LNCaP clone FGC (cell line): Measurements from ENCODE around the gene PLXNA3.
A peak's percentile ranks its signal among the peaks of the same experiment; 100 is the strongest.

ENCODE experiments used
- DNase-seq: peaks from one replicate; pipeline ENCODE4 v3.0.0-alpha.2; 2011; ENCODE audit warnings: low read depth
- H3K4me3 ChIP-seq: 2 replicates; pipeline ENCODE4 v1.5.1; 2011; ENCODE audit warnings: mild to moderate bottlenecking, low read depth, low read length, control low read depth
- CTCF ChIP-seq: IDR thresholded peaks from 2 replicates; pipeline ENCODE4 v1.5.1; 2012; ENCODE audit warnings: mild to moderate bottlenecking; ENCODE audit not compliant: control insufficient read depth, insufficient read depth; ENCODE audit errors: extremely low read depth

The PLXNA3 gene

GRCh38 chrX:154435171-154435733 is 22.8 kb upstream of the PLXNA3 start:
- no peak for DNase-seq
- H3K4me3 ChIP-seq: no peak overlapping the region
- no peak for TF ChIP-seq CTCF

DNA sequence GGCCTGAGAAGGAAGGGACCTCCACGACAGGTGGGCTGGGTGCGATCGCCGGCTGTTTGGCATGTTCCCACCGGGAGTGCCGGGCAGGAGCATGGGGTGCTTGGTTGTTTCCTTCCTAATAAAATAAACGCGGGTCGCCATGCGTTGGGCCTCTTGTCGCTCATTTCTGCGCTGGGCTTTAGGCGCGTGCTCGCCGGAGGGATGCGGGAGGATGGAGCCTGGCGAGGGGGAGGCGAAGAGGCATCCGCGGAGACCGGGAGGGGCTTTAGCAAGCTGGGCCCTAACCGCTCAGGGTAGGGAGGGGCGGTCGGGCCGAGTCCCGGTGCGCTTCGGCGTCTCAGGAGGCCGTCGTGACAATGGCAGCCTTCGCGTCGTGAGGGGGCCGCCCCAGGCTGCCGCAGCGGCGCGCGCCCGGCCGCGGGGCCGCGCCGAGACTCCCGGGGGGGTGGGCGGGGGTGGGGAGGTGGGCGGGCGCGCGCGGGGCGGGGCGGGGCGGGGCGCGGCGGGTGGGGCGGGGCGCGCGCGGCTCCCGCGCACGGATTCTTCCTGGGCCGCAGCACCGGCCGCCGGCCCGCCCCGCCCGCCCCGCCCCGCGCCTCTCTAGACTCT is 21.6 kb upstream of the PLXNA3 start:
- no peak for TF ChIP-seq CTCF
- H3K4me3 ChIP-seq: peak overlapping the region; percentile 61; the same call in 1 of the 2 replicates
- no peak for DNase-seq

- no peak for TF ChIP-seq CTCF
- DNase-seq: no peak
Observed at GRCh38 chrX:154436983-154437752, 20.9 kb upstream of the PLXNA3 start, which contains the start of gene GDI1. GDI1 (plus strand) TSS chrX:154437154; CDS start chrX:154437255, 101 bp downstream.

DNA sequence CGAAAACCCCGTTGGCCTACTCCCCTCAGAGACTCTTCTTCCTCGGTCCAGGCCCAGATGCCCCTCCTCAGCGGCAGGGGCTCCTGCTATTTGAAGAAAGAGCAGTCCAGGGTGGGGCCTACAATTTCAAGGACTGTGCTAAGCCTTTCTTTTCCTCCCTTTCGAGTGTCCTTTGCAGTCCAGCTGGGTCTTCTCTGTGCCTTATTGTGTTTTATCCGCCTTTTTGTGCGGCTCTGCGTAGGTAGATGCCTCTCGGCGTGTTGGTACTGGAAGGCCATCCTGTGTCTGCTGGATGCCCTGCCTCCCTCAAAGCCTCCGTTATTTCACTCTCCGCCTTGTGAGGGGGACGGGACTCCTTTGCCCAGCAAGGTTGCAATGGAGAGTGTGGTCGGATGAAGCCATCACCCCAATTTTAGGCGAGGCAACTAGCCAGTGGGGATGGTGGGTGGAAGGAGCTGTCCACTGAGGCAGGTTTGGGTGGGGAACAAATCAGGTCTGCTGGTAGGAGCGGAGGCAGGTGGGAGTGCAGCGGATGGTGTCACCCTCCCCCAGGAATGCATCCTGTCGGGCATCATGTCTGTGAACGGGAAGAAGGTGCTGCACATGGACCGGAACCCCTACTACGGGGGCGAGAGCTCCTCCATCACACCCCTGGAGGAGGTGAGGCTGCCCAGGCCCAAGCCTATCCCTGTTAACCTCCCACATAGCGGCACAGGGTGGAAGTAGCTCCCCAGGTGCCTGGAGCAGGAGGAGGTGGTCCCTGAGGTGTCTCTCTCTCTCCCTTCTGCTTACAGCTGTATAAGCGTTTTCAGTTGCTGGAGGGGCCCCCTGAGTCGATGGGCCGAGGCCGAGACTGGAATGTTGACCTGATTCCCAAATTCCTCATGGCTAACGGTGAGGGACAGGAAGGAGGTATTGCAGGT is 19.8 kb upstream of the PLXNA3 start:
- H3K4me3 ChIP-seq: peak overlapping the region; percentile 61
- no peak for DNase-seq
- TF ChIP-seq CTCF: no peak

More at GRCh38 chrX:154436983-154437752, 20.9 kb upstream of the PLXNA3 start, which contains the start of gene GDI1:
- H3K4me3 ChIP-seq: peak within 1 kb of the TSS; percentile 61

DNA sequence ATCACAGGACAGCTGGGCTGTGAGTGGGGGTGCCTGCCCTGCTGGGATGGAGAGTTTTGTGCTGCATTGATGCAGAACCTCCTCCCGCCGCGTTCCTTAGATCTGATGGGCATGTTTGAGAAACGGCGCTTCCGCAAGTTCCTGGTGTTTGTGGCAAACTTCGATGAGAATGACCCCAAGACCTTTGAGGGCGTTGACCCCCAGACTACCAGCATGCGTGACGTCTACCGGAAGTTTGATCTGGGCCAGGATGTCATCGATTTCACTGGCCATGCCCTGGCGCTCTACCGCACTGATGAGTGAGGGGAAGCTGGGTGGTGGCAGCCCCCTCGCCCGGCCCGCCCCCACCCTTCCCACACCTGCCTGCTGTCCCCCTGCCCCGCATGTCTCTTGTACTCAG is 18.2 kb upstream of the PLXNA3 start:
- no peak for DNase-seq
- no peak overlapping the region for H3K4me3 ChIP-seq
- no peak for TF ChIP-seq CTCF

- no peak for DNase-seq
- no peak overlapping the region for H3K4me3 ChIP-seq
- TF ChIP-seq CTCF: no peak
Observed at GRCh38 chrX:154440623-154441357, 17.3 kb upstream of the PLXNA3 start.
